WTC11 (cell line): ENCODE data around the gene STK10. TPM values are rescaled to one million over a fixed set of nuclear protein-coding genes. Genes with fewer than 3 reads are reported as not detected.
A peak's percentile ranks its signal among the peaks of the same experiment; 100 is the strongest.

Experiments
- ATAC-seq: fragments of 200-7000 bp; cut with Tn5 transposase; 2 replicates; pipeline ENCODE4 v1.10.0; 2021; ENCODE audit warnings: mild to moderate bottlenecking, moderate library complexity
- CTCF ChIA-PET: fragments of 300-600 bp; sonication (Branson Sonifier 250); formaldehyde crosslinking; loops from one replicate; lab custom pipeline; 2021; ENCODE audit warnings: antibody characterized with exemption; lab: Charles Lee
- POLR2A ChIA-PET: fragments of 350-600 bp; sonication (Branson Sonifier 250); formaldehyde crosslinking; loops from one replicate; lab custom pipeline; 2021; ENCODE audit warnings: antibody characterized with exemption; lab: Charles Lee
- DNase-seq: peaks from one replicate; pipeline ENCODE4 v3.0.0; 2021; ENCODE audit warnings: low spot score
- H3K27ac Mint-ChIP-seq: 2 replicates; pipeline ENCODE4 v1.8.0; 2021; ENCODE audit warnings: mixed read lengths
- H3K27me3 Mint-ChIP-seq: 2 replicates; pipeline ENCODE4 v1.8.0; 2021; ENCODE audit warnings: low read depth, mild to moderate bottlenecking, moderate library complexity, mixed read lengths
- H3K36me3 Mint-ChIP-seq: 2 replicates; pipeline ENCODE4 v1.8.0; 2021; ENCODE audit warnings: mixed read lengths
- H3K4me1 Mint-ChIP-seq: 2 replicates; pipeline ENCODE4 v1.8.0; 2022; ENCODE audit warnings: mixed read lengths
- H3K4me3 Mint-ChIP-seq: 2 replicates; pipeline ENCODE4 v1.8.0; 2021; ENCODE audit warnings: mild to moderate bottlenecking, moderate library complexity, mixed read lengths
- H3K9me3 Mint-ChIP-seq: 2 replicates; pipeline ENCODE4 v1.8.0; 2021; ENCODE audit warnings: mixed read lengths
- ATF1 ChIP-seq: sonication (generic); formaldehyde crosslinking; IDR thresholded peaks from 2 replicates; pipeline ENCODE4 v1.8.1; 2023; ENCODE audit warnings: mild to moderate bottlenecking, moderate library complexity, missing genetic modification reagents
- FOXP1 ChIP-seq: sonication (generic); formaldehyde crosslinking; IDR thresholded peaks from 2 replicates; pipeline ENCODE4 v1.8.0; 2022; ENCODE audit warnings: missing genetic modification reagents, mild to moderate bottlenecking, moderate library complexity, borderline replicate concordance
- GRHL2 ChIP-seq: fragments of 250-450 bp; sonication (Bioruptor Pico); IDR thresholded peaks from 2 replicates; pipeline ENCODE4 v1.8.0; 2022; ENCODE audit warnings: mild to moderate bottlenecking, moderate library complexity; ENCODE audit not compliant: insufficient replicate concordance, severe bottlenecking
- IRF1 ChIP-seq: sonication (generic); formaldehyde crosslinking; IDR thresholded peaks from 2 replicates; pipeline ENCODE4 v1.8.0; 2023; ENCODE audit warnings: missing genetic modification reagents
- JUN ChIP-seq: sonication (generic); formaldehyde crosslinking; IDR thresholded peaks from 2 replicates; pipeline ENCODE4 v1.8.0; 2023; ENCODE audit warnings: mild to moderate bottlenecking, missing genetic modification reagents
- MYBL2 ChIP-seq: sonication (generic); formaldehyde crosslinking; IDR thresholded peaks from 2 replicates; pipeline ENCODE4 v1.8.1; 2023; ENCODE audit warnings: mild to moderate bottlenecking, moderate library complexity, missing genetic modification reagents
- NFYB ChIP-seq: sonication (generic); formaldehyde crosslinking; conservative IDR thresholded peaks from 2 replicates; pipeline ENCODE4 v1.8.0; 2022; ENCODE audit warnings: low read depth, missing genetic modification reagents
- NR2C2 ChIP-seq: sonication (generic); formaldehyde crosslinking; IDR thresholded peaks from 2 replicates; pipeline ENCODE4 v1.8.0; 2022; ENCODE audit warnings: mild to moderate bottlenecking, missing genetic modification reagents
- NR3C1 ChIP-seq: sonication (generic); formaldehyde crosslinking; conservative IDR thresholded peaks from 2 replicates; pipeline ENCODE4 v1.8.1; 2023; ENCODE audit warnings: low read depth, mild to moderate bottlenecking, missing genetic modification reagents
- ZNF263 ChIP-seq: sonication (generic); formaldehyde crosslinking; IDR thresholded peaks from 2 replicates; pipeline ENCODE4 v1.8.1; 2022; ENCODE audit warnings: low read depth, mild to moderate bottlenecking, moderate library complexity, missing genetic modification reagents
- ZNF416 ChIP-seq: fragments of 250-450 bp; sonication (Bioruptor Pico); IDR thresholded peaks from 2 replicates; pipeline ENCODE4 v1.9.0; 2021; ENCODE audit warnings: mild to moderate bottlenecking, inconsistent platforms
- total RNA-seq: library from RNA; stranded (reverse); gene quantifications from 3 replicates; pipeline ENCODE4 v1.2.3, GENCODE V29; 2021
- TF ChIP-seq, protein P1 (sequence below): sonication (generic); formaldehyde crosslinking; IDR thresholded peaks from 2 replicates; pipeline ENCODE4 v1.8.1; 2023; ENCODE audit warnings: mild to moderate bottlenecking, missing genetic modification reagents, moderate library complexity
- TF ChIP-seq, protein P2 (sequence below): sonication (generic); formaldehyde crosslinking; IDR thresholded peaks from 2 replicates; pipeline ENCODE4 v1.8.1; 2023; ENCODE audit warnings: mild to moderate bottlenecking, missing genetic modification reagents
- TF ChIP-seq, protein P3 (sequence below): sonication (generic); formaldehyde crosslinking; IDR thresholded peaks from 2 replicates; pipeline ENCODE4 v1.8.1; 2022; ENCODE audit warnings: missing genetic modification reagents, borderline replicate concordance
- TF ChIP-seq, protein P4 (sequence below): fragments of 200-600 bp; IDR thresholded peaks from 2 replicates; pipeline ENCODE4 v1.8.0; 2022; ENCODE audit warnings: antibody characterized with exemption
- TF ChIP-seq, protein P5 (sequence below): fragments of 250-450 bp; sonication (Bioruptor Pico); IDR thresholded peaks from 2 replicates; pipeline ENCODE4 v1.9.0; 2021; ENCODE audit warnings: mild to moderate bottlenecking
- TF ChIP-seq, protein P6 (sequence below): sonication (generic); formaldehyde crosslinking; IDR thresholded peaks from 2 replicates; pipeline ENCODE4 v1.8.1; 2023; ENCODE audit warnings: mild to moderate bottlenecking, missing genetic modification reagents

STK10 gene
- total RNA-seq, 1 experiment from 2014 or later: 20.5 TPM

- H3K9me3 Mint-ChIP-seq: no peaks in the 10 kb centered on the region
- TF ChIP-seq, protein P1, sequence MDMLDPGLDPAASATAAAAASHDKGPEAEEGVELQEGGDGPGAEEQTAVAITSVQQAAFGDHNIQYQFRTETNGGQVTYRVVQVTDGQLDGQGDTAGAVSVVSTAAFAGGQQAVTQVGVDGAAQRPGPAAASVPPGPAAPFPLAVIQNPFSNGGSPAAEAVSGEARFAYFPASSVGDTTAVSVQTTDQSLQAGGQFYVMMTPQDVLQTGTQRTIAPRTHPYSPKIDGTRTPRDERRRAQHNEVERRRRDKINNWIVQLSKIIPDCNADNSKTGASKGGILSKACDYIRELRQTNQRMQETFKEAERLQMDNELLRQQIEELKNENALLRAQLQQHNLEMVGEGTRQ (CRISPR knock-in tag): no peak
- no peak for TF ChIP-seq JUN (CRISPR knock-in tag)
- TF ChIP-seq ZNF263 (CRISPR knock-in tag): no peak
- TF ChIP-seq, protein P2, sequence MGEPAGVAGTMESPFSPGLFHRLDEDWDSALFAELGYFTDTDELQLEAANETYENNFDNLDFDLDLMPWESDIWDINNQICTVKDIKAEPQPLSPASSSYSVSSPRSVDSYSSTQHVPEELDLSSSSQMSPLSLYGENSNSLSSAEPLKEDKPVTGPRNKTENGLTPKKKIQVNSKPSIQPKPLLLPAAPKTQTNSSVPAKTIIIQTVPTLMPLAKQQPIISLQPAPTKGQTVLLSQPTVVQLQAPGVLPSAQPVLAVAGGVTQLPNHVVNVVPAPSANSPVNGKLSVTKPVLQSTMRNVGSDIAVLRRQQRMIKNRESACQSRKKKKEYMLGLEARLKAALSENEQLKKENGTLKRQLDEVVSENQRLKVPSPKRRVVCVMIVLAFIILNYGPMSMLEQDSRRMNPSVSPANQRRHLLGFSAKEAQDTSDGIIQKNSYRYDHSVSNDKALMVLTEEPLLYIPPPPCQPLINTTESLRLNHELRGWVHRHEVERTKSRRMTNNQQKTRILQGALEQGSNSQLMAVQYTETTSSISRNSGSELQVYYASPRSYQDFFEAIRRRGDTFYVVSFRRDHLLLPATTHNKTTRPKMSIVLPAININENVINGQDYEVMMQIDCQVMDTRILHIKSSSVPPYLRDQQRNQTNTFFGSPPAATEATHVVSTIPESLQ (CRISPR knock-in tag): no peak
- TF ChIP-seq NR2C2 (CRISPR knock-in tag): no peak
- TF ChIP-seq, protein P3, sequence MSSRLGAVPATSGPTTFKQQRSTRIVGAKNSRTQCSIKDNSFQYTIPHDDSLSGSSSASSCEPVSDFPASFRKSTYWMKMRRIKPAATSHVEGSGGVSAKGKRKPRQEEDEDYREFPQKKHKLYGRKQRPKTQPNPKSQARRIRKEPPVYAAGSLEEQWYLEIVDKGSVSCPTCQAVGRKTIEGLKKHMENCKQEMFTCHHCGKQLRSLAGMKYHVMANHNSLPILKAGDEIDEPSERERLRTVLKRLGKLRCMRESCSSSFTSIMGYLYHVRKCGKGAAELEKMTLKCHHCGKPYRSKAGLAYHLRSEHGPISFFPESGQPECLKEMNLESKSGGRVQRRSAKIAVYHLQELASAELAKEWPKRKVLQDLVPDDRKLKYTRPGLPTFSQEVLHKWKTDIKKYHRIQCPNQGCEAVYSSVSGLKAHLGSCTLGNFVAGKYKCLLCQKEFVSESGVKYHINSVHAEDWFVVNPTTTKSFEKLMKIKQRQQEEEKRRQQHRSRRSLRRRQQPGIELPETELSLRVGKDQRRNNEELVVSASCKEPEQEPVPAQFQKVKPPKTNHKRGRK (CRISPR knock-in tag): no peak
- no peak for TF ChIP-seq ATF1 (CRISPR knock-in tag)
- no peak for TF ChIP-seq NR3C1 (CRISPR knock-in tag)
- no peak for TF ChIP-seq NFYB (CRISPR knock-in tag)
- no peak for TF ChIP-seq GRHL2
- TF ChIP-seq, protein P4, sequence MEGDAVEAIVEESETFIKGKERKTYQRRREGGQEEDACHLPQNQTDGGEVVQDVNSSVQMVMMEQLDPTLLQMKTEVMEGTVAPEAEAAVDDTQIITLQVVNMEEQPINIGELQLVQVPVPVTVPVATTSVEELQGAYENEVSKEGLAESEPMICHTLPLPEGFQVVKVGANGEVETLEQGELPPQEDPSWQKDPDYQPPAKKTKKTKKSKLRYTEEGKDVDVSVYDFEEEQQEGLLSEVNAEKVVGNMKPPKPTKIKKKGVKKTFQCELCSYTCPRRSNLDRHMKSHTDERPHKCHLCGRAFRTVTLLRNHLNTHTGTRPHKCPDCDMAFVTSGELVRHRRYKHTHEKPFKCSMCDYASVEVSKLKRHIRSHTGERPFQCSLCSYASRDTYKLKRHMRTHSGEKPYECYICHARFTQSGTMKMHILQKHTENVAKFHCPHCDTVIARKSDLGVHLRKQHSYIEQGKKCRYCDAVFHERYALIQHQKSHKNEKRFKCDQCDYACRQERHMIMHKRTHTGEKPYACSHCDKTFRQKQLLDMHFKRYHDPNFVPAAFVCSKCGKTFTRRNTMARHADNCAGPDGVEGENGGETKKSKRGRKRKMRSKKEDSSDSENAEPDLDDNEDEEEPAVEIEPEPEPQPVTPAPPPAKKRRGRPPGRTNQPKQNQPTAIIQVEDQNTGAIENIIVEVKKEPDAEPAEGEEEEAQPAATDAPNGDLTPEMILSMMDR: no peak
- TF ChIP-seq, protein P5, sequence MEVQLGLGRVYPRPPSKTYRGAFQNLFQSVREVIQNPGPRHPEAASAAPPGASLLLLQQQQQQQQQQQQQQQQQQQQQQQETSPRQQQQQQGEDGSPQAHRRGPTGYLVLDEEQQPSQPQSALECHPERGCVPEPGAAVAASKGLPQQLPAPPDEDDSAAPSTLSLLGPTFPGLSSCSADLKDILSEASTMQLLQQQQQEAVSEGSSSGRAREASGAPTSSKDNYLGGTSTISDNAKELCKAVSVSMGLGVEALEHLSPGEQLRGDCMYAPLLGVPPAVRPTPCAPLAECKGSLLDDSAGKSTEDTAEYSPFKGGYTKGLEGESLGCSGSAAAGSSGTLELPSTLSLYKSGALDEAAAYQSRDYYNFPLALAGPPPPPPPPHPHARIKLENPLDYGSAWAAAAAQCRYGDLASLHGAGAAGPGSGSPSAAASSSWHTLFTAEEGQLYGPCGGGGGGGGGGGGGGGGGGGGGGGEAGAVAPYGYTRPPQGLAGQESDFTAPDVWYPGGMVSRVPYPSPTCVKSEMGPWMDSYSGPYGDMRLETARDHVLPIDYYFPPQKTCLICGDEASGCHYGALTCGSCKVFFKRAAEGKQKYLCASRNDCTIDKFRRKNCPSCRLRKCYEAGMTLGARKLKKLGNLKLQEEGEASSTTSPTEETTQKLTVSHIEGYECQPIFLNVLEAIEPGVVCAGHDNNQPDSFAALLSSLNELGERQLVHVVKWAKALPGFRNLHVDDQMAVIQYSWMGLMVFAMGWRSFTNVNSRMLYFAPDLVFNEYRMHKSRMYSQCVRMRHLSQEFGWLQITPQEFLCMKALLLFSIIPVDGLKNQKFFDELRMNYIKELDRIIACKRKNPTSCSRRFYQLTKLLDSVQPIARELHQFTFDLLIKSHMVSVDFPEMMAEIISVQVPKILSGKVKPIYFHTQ (CRISPR knock-in tag): no peak
- no peak for TF ChIP-seq MYBL2 (CRISPR knock-in tag)
- TF ChIP-seq FOXP1 (CRISPR knock-in tag): no peak
- TF ChIP-seq, all 79 proteins: peak for 0
- Mint-ChIP-seq H3K4me1 (no peaks in the 10 kb centered on the region), H3K27ac (no peak overlapping the region), H3K27me3 (no peaks in the 10 kb centered on the region), H3K36me3 (no peaks in the 10 kb centered on the region; the same call in 1 of the 2 replicates), H3K4me3 (no peak overlapping the region)
- DNase-seq (no peak), ATAC-seq (no peak)
- POLR2A ChIA-PET: no interaction called here
- CTCF ChIA-PET: interaction anchor here (1.2 to 2.1 kb wide), 4 partner anchors 10 to 40 kb away, joined by 3 to 10 read pairs (median 4); partner anchors contain the start of gene STK10
Measured at GRCh38 chr5:172162987-172163343, 25.1 kb downstream of the STK10 start.

DNA sequence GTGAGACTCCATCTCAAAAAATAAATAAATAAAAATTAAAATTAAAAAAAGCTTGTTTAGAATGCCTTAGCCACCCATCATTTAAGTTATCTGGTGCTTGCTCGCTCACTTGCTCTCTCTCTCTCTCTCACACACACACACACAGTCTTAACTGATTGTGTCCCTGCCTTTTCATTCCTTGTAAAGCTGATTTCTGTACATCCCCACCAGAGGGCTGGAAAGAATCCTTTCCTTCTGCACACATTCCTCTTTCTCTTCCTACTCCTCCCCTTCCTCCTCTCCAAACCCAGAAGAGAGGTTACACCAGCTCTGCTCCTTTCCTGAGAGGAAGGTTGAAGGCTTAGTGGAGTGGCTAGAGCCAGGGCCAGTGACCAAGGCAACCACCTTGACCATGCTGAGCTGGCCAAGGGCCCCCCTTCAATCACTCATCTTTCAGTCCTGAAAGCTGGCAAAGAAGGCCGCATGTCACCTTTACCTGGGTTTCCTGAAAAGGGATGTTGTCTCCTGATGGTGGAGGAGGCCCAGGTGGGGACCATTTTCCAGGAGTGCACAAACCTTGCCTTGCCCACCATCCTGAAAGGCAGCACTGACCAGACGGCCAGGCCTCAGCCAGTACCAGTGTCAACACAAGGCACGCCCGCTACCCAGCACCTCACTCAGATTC, 25.6 kb downstream of the STK10 start:
- Mint-ChIP-seq H3K4me3 (no peak overlapping the region), H3K27me3 (no peaks in the 10 kb centered on the region), H3K4me1 (no peaks in the 10 kb centered on the region), H3K9me3 (no peaks in the 10 kb centered on the region), H3K36me3 (no peaks in the 10 kb centered on the region; the same call in 1 of the 2 replicates), H3K27ac (peak overlapping the region; percentile 85; the same call in 1 of the 2 replicates)
- ATAC-seq (no peak), DNase-seq (no peak)
- ChIA-PET POLR2A (no interaction called here), CTCF (interaction anchor here (1.2 to 2.1 kb wide), 4 partner anchors 11 to 39 kb away, joined by 3 to 10 read pairs (median 4); partner anchors contain the start of gene STK10)
- TF ChIP-seq ZNF416 (CRISPR knock-in tag) (no peak), IRF1 (no peak)
- TF ChIP-seq, protein P6, sequence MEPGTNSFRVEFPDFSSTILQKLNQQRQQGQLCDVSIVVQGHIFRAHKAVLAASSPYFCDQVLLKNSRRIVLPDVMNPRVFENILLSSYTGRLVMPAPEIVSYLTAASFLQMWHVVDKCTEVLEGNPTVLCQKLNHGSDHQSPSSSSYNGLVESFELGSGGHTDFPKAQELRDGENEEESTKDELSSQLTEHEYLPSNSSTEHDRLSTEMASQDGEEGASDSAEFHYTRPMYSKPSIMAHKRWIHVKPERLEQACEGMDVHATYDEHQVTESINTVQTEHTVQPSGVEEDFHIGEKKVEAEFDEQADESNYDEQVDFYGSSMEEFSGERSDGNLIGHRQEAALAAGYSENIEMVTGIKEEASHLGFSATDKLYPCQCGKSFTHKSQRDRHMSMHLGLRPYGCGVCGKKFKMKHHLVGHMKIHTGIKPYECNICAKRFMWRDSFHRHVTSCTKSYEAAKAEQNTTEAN (CRISPR knock-in tag): no peak
- TF ChIP-seq, protein P3 (CRISPR knock-in tag): no peak
